Hepatocyte (in vitro differentiated cells): Measurements from ENCODE around the gene KMT5B.

Source experiments
- CTCF ChIP-seq: fragments of 200-600 bp; sonication (generic); IDR thresholded peaks from 2 replicates; pipeline ENCODE4 v1.5.1; 2016; ENCODE audit warnings: antibody characterized with exemption, mild to moderate bottlenecking; ENCODE audit not compliant: poor library complexity
- EZH2 ChIP-seq: fragments of 200-600 bp; sonication (generic); IDR thresholded peaks from 2 replicates; pipeline ENCODE4 v1.6.1; 2016; ENCODE audit warnings: antibody characterized with exemption, mild to moderate bottlenecking, borderline replicate concordance

GRCh38 chr11:68122936-68123539 lies 90.1 kb downstream of the KMT5B start:
- TF ChIP-seq EZH2 (no peak), CTCF (no peak)
